GM19240 (cell line): ENCODE data around the gene SFMBT1.
A peak's percentile ranks its signal among the peaks of the same experiment; 100 is the strongest.

ENCODE experiments used
- DNase-seq: peaks from one replicate; pipeline ENCODE4 v3.0.0; 2011; ENCODE audit warnings: low spot score; ENCODE audit not compliant: insufficient read length

SFMBT1 gene

DNA sequence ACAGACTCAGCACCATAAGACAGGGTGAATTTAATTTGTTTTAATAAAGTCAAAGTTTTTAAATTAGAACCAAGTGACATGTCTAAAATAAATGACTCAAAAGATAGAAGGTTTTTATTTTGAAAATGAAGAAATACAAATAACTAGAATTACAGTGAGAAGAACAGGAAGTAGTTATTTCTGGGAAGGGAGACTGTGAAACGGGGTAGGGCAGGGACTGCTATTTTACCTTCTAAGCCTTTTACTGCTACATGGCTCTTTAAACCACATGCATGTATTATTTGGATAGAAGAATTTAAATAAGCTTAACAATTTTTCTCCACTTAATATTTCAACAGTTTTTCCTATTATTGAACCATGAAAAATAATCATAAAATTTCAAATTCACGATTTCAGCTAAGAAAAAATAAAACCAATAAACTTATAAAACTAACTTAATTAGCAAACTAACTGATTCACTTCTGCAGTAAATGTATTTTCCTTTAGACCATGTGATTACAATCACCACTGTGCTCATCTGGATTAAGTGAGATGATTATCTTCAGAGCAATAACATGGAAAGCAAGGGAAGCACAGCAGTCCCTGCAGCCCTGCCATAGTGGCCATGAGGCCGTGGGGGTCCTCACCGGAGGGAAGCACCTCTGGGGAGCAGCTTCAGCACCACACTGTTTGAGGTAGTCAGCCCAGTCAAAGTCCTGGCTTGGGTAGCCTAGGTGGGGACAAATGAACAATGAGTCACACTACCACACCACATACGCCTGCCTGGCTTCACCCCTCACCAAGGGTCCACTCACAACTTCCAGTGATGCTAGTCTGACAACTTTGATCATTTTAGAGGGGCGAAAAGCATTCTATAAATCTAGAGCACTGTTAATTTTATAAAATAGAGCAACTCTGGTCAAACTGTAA is 120.2 kb downstream of the SFMBT1 start:
- DNase-seq = no peak

DNA sequence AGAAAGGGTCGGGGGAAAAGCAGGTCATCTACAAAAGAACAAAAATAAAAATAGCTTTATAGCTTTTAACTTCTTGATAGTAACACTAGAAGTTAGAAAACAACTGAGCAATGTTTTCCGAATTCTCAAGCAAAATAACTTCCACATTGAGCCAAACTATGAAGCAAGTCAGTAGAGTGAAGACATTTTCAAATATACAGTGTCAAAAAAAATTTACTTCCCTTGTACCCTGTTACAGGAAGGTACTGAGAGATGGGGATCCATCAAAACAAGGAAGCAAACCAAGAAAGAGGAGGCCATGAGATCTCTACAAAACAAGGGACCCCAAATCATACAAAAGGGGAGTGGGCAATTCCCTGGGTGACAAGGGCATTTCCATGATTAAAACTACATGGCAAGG is 121.9 kb downstream of the SFMBT1 start:
- DNase-seq = no peak

DNA sequence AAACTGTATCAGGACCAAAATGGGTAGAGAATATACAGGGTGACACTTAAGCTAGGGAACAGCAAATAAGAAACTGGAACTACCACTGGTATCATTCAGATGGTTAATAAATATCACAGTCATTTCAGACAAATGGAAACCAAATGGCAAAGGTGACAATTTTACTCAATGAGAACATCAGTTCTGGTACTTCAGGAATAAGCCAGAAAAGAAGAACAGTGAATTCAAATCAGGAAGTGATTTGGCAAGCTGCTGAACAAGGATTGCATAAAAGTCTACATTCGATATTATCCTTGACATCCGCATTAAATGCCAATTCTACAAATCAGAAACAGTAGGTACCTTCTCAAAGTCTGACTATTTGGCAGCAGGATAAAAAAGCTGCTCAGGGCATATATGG is 125.0 kb downstream of the SFMBT1 start:
- no peak for DNase-seq

DNA sequence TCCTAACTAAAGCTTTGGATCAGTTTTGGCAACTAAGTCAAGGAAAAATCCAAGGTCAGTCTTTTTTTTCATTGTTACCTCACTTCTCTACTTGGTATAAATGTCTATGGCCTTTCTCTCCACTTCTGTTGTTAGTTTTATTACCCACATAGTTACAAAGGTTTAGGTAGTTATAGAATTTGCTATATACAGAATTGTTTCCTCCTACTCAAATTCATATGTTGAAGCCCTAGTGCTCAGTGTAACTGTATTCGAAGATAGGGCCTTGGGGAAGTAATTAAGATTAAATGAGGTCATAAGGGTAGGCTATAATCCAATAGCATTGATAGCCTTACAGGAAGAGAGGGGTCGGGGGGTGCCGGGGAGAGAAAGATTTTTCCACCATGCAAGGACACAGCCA is 128.8 kb downstream of the SFMBT1 start:
- no peak for DNase-seq

DNA sequence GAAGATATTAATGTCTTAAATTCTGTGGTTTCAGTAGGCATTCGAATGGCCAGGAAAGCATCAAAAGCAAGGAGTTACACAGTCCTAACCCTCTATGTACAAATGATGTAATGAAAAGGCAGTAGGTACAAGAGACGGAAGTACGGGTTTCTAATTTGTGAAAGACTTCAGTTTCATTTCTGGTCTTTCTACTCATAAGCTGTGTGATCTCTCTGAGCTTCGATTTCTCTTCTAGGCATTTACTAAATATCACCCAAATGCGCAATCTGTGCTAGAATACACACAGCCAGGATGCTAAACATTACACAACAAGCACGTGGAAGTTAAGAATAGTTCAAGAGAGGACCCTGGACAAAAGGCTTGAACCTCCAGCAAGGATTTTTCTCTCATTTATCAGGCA is 130.6 kb downstream of the SFMBT1 start:
- DNase-seq = no peak

DNA sequence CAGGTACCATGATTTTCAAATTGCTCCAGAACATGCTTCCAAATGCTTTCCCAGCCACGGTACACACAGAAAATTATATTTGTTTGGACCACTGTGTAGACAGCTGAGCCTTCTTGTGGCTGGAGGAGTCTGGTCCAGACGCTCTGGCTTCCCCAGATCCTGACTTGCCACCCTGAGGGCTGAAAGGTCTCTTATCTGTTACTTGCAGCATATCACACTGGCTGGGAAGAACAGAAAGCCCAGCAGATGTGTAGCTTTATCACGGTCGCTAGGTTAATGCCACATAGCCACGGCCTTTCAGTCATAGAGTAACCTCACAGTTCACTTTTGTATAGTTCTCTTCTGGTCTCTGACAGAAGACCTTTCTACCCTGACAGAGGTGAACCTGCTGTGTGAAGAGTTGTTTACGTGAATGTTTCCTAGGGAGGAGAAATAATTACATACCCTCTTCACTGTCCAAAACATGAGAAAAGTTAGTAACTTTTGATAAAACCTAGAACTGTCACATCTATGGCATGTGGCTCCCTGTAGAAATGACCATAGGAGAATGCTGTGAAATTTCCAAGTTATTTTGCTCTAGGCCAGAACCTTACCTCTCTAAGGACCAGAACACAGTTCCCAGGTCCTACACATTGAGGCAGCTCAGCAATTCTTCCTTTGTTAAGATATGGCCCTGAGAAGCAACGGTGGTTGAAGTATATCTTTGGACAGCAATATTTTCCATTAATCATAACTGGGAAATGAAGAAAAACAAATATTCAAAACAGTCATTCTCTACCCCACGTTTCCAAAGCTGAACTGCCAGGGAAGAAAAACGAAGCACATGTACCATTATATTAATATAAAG is 132.8 kb downstream of the SFMBT1 start:
- no peak for DNase-seq

DNA sequence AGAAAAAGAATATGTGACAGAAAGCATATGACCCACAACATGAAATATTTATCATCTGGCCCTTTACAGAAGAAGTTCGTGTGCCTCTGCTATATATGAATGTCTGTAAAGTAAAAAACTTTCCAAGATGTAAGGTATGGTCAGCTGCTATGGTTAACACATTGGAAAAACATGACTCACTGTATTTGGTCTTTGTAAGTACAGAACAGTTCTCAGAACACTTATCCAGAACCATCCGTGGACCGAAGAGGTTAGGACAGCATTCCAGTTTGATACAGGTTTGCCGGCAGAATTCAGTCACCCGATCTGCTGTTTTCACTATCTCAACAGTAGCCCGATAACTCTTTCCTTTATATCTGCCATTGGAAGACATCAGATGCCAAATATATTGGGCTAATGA is 135.1 kb downstream of the SFMBT1 start:
- DNase-seq = no peak

DNA sequence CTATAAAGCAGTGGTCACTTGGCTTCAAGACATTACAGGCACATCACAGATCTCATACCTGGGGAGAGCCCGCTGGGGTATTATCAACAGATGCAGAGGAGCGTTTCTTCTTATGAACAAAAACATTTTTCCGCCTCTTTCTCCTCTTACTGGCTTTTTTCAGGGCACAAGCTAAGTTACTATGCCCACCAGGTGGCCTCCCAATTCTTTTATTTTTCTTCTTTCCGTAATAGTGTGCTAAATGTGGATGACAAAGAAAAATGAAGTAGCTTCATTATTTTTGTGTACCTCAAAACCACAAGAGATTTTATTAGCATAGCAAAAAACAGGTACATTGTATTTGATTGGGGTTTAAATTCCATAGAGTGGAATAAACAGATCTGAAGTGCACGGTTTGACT is 138.4 kb downstream of the SFMBT1 start:
- DNase-seq = no peak

DNA sequence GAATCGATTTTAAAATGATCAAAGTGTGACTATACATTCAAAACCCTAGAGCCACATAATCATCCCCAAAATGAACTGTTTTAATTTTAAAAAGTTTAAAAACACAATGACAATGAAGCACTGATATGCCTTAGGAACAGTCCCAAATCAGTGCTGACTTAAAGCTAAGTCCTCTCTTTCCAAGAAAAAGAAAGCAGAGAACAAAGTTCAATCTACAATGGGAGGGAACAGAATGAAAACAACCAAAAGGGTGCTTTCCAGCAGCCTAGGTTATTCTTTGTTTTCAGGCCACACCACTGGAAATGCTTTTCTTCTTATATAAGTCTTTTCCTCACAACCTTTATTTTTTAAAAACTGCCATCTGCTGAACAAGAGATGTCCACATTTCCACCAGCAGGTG is 141.3 kb downstream of the SFMBT1 start:
- DNase-seq = no peak

DNA sequence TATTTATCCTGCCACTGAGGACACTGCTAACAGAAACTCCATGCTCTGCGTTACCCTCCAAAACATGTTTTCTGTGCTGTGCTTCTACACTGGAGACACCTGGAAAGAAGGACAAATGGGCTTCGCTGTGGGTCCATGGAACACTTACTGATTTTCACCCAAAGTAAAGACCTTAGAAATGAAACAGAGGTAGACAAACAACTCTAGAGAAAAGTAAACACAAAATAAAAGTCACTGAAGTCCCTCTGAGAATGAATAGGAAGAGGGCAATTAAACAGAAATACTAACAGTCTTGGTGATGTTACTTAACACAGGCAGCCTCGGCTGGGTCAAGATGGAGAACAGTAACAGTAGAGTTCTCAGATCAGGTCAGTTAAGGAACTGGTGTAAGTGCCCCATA is 141.9 kb downstream of the SFMBT1 start:
- no peak for DNase-seq

DNA sequence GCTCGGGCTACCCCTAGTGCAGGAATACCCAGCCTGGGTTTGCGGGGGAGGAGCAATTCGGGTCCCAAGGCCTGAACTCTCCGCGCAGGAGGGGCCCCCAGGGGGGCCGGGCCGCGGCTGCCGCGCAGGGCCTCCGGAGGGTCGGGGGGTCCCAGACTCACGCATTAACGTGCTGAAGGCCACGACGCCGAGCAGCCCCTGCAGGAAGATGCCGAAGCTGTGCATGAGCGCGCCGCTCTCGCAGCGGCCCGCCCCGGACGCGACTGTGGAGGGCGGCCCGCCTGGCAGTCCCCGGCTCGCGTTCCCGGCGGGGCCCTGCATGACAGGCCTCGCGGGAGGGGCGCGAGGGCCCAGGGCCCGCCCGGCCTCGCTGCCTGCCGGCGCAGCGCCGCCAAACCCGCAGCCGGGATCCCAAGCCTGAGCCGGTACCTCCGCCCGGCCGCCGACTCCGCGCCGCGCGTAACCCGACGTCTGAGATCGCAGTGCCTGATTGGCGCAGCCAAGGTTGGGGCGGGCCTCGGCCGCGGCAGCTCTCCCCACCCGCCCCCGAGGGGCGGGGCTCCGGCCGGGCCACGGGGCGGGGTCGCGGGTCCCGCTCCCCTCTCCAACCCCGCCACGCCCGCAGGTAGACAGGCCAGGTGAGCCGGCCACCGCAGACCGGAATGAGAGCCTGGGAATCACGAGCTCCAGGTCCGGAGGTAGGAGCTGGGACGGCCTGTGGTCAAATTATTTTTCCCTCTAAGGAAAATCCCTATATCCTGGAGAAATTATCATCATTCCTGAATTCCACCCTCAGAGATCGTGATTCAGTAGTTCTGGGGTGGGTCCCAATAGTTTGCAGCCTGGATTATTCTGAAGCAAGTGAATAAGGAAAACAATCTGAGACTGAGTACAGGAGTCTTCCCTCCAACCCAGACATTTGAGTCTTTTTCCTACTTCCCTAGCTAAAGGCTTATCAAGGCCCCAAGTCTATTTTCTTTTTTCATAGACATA is 148.4 kb downstream of the SFMBT1 start, which contains the start of gene STIMATE:
Gene STIMATE (minus strand): TSS at position 419 of the 993 bp plus-strand sequence. CDS start 98 bp downstream, at position 321.
- peak; percentile 79 for DNase-seq

DNA sequence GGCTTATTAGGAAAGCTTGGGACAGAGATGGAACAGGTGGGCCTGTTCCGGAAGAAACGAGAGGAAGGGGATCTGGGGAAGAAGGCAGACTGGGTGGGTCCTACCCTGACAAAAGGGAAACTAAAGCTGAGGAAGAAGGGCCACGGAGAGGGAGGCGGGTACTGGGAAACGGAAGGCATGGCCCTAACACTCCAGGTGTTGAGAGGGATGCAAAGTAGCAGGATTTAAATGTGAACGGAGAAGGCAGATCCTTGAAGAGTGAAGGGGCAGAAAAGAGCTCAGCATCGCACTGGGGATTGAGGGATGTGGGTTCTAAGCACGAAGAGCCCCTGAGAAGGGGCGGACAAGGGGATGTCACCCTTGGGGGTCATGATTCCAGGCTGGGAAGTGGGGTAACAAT is 149.3 kb downstream of the SFMBT1 start:
- no peak for DNase-seq

DNA sequence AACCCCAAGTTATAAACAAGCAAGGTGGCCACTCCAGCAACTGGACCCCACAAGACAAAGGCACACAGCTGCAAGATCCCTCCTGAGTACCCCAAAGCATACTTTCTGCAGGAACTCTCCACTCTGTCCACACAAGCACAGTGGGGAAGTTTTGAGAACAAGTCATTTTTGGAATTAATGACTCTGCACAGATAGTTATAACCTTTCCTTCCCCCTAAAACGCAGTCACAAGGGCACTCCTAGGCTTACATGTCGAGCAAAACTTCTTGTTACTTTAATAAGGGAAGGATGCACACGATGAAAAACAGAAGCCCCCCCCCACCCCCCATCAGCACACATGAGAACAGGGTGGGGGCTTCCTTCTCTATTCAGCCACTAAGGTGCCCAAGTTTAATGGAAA is 149.7 kb downstream of the SFMBT1 start:
- no peak for DNase-seq

DNA sequence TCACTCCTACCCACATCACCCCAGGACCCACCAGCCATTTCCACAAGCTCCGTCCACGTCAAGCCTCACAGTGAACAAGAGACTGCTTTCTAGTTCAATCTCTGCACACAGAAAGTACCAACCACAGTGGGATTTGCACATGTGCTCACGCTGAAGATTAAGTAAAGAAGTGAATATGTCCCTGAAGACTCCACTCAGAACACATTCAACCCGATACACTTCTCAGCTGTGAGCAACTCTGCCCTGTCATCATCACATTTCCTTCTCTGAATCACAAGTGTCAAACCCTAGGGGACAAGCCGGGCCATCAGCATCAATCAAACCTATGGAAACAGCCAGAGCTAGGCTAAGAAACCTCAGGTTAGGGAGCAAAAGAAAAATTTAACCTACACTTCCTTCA is 150.5 kb downstream of the SFMBT1 start:
- DNase-seq = no peak

DNA sequence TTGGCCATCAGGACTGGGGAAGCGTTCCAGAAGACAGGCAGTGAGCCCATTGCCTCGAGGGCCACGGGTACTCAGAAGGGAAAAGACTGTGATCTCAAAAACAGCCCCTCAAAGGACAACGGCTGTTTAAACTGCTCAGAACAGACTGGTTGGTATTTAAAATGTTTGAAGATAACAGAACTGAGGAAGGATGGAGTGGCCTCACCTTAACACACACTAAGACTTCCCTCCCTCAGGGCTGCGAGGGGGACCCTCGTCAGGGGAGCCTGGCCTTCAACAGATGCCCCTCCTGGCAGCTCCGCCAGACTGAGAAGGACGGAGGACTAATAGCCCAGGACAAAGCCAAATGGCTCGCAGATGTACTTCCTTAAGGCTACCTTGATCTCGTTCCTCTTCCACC is 151.1 kb downstream of the SFMBT1 start:
- DNase-seq = no peak

DNA sequence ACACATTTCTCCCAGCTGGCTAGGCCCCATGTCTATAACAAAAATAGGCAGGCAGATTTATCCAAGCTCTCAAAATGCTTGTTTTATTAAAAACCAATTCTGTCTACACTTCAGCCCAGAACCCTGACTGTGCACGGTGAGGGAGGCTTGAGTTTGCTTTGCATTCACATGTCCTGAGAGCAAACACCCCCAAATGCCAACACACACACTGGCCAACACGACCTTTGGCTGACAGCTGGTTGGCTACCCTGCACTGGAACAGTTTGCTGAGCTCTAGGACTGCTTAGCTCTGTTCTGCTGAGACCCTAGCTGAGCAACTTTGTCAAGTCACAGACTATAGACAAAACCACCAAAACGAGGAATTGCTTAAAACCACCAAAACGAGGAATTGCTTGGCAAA is 152.2 kb downstream of the SFMBT1 start:
- no peak for DNase-seq

DNA sequence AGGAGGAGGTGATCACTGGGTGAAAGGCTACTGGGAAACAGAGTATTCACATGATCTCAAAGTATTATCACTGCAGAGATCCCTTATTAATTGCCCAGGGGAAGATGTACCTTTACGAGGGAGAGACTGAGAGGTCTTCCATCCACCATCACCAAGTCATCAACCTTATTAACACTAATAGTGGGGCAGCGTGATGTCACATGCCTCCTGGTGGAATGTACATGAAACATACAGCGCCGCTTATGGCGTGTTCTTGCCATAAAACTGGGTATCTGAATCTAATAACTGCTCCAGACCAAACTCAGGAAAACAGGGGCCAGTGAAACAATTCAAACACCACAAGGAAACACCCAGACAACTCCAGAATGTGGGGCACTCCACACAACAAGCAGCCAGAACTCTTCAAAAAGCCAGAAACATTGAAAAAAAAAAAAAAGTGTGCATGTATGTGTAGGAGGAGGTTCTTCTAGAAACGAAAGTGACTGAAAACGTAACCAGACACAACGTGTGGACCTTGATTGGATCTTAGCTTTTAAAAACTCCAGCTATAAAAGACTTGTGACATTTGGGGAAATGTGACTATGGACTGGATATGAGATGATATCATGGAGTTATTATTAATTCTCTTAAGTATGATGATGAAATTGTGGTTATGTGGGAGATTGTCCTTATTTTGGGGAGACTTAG is 153.1 kb downstream of the SFMBT1 start:
- no peak for DNase-seq

DNA sequence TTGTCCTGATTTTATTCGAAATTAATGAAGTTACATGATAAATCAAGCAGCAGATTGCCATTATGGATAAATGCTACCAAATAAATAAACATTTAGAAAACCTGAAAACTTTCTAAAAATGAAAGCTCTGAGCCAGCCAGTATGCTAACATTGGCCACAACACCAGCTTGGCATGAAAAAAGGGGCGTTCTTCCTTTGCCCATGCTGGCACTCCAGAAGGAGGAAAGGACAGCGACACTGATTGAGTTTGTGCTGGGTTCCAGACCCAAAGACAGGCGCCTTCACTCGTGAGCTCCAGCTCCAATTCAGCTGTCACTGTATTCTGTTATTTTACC is 153.6 kb downstream of the SFMBT1 start:
- DNase-seq = no peak

DNA sequence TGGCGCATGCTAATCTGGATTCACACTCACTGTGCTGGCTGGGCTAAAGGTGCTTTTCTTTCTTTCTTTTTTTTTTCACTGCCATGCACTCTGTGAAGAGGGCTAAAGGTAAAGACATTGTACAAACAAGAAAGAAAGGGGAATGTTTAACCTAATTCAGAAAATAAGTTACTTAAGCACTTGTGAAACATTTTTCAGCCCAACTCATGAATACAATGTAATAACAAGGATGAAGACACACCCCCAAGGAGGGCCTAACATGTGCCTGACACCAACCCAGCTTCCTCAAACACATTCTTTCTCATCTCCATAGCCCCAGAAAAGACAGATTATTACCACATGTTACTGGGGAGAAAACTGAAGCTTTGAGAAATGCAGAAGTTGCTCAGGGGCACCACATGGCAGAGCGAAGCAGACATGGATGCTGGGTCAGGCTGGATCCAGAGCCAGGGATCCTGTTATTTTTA is 154.2 kb downstream of the SFMBT1 start:
- no peak for DNase-seq

DNA sequence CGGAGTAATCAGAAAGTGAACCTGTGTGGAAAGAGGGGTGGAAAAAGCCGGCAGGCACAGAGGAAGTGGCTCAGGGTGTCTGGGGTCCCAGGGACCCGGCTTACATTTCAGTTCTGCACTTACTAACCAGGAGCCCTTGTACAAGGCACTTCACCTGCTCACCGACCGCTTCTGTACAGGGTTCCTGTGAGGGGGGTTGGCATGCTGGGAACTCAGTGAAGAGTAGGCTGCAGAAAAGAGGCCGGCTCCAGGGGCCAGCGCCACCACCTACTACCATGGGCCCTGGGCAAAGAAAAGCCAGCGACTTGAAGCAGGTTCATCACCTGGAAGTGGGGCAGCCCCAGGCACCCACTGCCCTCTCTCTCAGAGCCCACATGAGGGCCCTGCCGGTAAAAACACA is 154.7 kb downstream of the SFMBT1 start:
- no peak for DNase-seq

DNA sequence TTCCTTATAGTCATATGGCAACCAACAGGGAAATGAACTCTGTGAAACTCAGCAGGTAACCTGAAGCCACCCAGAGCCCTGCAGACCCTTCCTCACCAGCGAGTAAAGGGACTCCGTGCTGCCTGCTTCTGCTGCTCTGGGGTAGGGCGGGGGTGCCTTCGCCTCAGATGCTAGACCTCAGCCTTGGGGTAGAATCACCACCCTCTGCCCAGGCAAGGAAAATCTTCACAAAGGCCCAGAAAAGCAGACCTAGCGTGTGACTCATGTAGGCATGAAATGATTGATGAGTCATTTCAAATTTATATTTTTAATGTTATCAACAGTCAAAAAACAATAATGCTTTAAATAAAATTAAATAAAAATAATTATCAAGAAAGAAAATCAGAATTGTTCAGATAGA is 155.1 kb downstream of the SFMBT1 start:
- no peak for DNase-seq
